KOPT-K1 (cell line): ENCODE results near the gene TNFRSF21.
"Not testable (repeated sequence)": the region's sequence is repeated elsewhere in the genome, so short reads cannot be mapped to it uniquely, and the experiment has no call there.

ENCODE experiments used
- H3K27ac ChIP-seq: fragments of 200-600 bp; sonication (generic); 2 replicates; pipeline ENCODE4 v1.5.1; 2016; ENCODE audit warnings: antibody characterized with exemption, mild to moderate bottlenecking, low read depth, low read length; ENCODE audit not compliant: poor library complexity, severe bottlenecking
- H3K36me3 ChIP-seq: fragments of 200-600 bp; sonication (generic); 2 replicates; pipeline ENCODE4 v1.5.1; 2017; ENCODE audit warnings: antibody characterized with exemption, mild to moderate bottlenecking, low read length, moderate library complexity; ENCODE audit not compliant: insufficient read depth
- H3K9me3 ChIP-seq: fragments of 200-600 bp; sonication (generic); 2 replicates; pipeline ENCODE4 v1.5.1; 2017; ENCODE audit warnings: antibody characterized with exemption, low read length, mild to moderate bottlenecking; ENCODE audit not compliant: insufficient read depth, poor library complexity, severe bottlenecking

The TNFRSF21 gene

DNA sequence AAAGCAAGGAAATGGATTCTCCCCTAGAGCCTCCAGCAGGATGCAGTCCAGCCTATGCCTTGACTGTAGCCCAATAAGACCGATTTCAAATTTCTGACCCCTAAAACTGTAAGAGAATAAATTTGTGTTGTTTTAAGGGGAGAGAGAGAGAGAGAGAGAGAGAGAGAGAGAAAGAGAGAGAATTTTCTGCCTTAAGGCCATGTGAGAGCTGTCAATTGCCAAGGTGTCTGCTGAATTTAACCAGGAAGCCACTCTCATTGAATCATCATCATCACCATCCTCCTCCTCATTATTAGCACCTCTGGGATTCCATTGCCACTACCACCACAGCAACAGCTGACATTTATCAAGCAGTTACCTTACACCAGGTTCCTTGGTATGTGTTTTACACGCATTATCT, 27.8 kb upstream of the TNFRSF21 start:
- Histone ChIP-seq H3K9me3 (no peaks in the 10 kb centered on the region), H3K27ac (no peak overlapping the region), H3K36me3 (no peaks in the 10 kb centered on the region)

GRCh38 chr6:47336334-47336733, 26.6 kb upstream of the TNFRSF21 start:
- Histone ChIP-seq H3K27ac (no peak overlapping the region), H3K9me3 (no peaks in the 10 kb centered on the region), H3K36me3 (no peaks in the 10 kb centered on the region)

- Histone ChIP-seq H3K36me3 (no peaks in the 10 kb centered on the region), H3K9me3 (no peaks in the 10 kb centered on the region), H3K27ac (no peak overlapping the region)
Measured at GRCh38 chr6:47335466-47335865, 25.8 kb upstream of the TNFRSF21 start.

DNA sequence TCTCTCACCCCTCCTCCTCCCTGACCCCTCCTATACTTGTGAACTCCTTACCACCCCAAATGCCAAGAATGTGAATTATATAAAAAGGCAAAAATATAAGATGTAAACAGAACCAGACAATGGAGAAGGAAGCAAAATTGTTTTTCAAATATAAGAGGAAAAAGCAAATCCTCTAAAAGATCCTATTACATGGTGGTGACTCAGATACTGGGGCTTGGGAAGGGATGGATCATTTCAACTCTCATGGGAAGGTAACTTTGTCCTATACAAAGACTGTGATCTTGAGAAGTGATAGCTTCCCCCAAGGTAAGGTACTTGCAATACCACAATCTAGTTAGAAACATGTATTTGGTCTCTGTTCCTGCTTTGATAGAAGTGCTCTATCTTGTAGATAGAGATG, 24.6 kb upstream of the TNFRSF21 start:
- H3K9me3 ChIP-seq = no peaks in the 10 kb centered on the region
- no peak overlapping the region for H3K27ac ChIP-seq
- H3K36me3 ChIP-seq = no peaks in the 10 kb centered on the region

- not testable (repeated sequence) for H3K9me3 ChIP-seq, H3K36me3 ChIP-seq, H3K27ac ChIP-seq
Measured at GRCh38 chr6:47328606-47329005, 18.9 kb upstream of the TNFRSF21 start.

- H3K36me3 ChIP-seq, H3K9me3 ChIP-seq, H3K27ac ChIP-seq: not testable (repeated sequence)
Measured at GRCh38 chr6:47328139-47328538, 18.4 kb upstream of the TNFRSF21 start.

DNA sequence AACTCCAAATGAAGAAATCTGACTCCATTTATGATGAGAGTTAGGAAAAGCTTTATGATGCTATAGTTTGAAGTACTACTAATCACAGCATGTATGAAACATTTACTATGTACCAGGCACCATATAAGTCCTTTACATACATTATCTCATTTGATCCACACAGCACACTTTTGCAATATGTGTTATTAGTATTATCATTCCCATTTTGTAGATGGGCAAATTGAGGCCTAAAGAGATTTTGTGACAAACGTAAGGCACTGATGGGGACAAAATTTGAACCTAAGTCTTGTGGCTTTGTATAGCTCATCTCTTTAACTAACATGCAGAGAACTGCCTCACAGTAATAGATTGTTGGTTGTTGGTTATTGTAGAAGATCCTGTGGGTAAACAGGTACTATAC, 14.2 kb upstream of the TNFRSF21 start:
- Histone ChIP-seq H3K36me3 (no peaks in the 10 kb centered on the region), H3K9me3 (peaks cover 9% of the 10 kb centered on the region), H3K27ac (no peak overlapping the region)

DNA sequence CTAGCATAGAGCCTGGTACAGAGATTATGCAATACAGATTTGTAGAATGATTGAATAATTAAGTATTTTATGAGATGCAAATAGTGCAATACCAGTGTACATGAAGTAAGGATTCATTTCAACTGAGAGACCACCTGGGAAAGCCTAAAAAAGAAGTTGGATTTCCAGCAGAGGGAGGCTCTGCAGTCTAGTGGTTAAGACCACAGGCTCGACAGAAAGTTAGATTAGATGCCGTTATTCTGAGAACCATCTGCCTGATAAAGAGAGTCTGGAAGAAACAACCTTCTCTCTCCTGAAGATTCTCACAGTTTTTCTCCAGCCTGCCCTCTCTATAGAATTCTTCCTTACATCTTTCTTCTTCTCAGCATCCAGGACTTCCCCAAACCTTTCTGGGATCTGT, 13.6 kb upstream of the TNFRSF21 start:
- Histone ChIP-seq H3K36me3 (no peaks in the 10 kb centered on the region), H3K9me3 (peaks cover 7% of the 10 kb centered on the region)

GRCh38 chr6:47321577-47321976, 11.9 kb upstream of the TNFRSF21 start:
- Histone ChIP-seq H3K36me3 (no peaks in the 10 kb centered on the region), H3K27ac (no peak overlapping the region), H3K9me3 (no peaks in the 10 kb centered on the region)

More for the DNA sequence above, 13.6 kb upstream of the TNFRSF21 start:
- no peak overlapping the region for H3K27ac ChIP-seq

DNA sequence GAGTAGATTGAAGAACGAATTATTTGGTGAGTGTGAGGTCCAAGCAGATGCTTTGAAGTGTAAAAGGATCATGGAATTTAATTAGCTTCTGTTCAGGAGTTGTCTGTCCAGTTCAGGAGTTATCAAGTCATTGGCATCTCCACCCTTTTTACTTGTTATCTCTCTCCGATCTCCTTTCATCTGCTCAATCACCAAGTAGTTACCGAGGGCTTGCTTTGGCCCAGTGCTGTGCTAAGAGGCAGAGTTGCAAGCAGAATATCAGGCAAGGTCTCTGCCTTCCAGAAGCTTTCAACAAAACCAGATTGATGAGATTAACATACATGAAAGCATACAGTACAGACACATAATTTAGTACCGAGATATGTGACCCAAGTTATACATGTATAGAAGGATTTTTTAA, 10.2 kb upstream of the TNFRSF21 start:
- no peaks in the 10 kb centered on the region for H3K36me3 ChIP-seq
- no peaks in the 10 kb centered on the region for H3K9me3 ChIP-seq
- no peak overlapping the region for H3K27ac ChIP-seq

DNA sequence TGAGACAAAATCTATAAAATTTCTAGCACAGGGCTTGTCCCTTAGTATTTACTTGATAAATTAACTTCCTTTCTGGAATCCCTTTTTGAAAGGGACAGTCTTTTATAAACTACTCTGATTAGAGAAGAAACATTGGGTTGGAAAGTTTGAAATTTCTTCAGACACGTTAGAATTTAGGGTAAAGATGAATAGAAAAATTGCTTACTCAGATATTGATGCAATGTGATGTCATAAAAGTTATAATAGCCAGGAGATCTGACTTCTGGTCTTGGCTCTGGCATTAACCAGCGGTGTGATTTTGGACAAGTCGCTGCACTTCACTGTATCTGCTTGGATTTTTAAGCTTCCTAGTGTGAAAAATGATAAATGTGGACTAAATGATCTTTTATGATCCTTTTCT, 9.7 kb upstream of the TNFRSF21 start:
- no peaks in the 10 kb centered on the region for H3K9me3 ChIP-seq
- H3K27ac ChIP-seq = no peak overlapping the region
- H3K36me3 ChIP-seq = no peaks in the 10 kb centered on the region

GRCh38 chr6:47318236-47318989, 8.7 kb upstream of the TNFRSF21 start:
- H3K36me3 ChIP-seq = no peaks in the 10 kb centered on the region
- H3K27ac ChIP-seq = no peak overlapping the region
- H3K9me3 ChIP-seq = no peaks in the 10 kb centered on the region

DNA sequence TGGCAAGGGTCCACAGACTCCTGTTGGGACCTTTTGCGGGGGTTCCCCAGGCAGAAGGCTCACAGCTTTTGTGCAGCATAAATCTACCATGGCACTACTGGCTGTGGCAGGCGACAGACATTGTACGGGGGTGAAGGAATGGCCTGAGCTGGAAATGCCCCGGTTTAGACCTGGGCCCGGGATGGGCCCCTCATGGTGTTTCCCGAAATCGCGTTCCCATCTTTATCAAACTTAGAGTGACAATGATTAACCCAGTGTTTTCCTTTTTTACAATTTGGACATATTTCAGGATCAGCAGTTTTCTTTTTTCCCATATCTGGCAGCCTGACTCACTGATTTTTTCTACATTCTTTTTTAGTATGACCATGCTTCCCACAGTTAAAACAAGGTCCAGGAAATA, 5.5 kb upstream of the TNFRSF21 start:
- H3K9me3 ChIP-seq, H3K27ac ChIP-seq, H3K36me3 ChIP-seq: not testable (repeated sequence)

DNA sequence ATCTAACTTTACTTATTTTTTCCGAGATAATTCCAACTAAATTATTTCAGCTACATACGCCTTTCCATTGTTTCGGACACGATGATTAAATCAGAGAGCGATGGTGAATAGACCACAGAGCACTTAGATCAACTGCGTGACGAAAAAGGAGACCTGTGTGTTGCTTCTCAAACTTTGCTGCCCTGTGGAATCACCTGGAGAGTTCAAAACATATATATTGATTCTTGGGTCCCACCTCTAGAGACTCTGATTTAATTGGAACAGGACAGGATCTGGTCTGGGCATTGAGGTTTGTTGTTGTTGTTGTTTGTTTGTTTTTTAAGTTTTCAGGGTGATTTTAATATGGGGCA, 401 bp upstream of the TNFRSF21 start:
- Histone ChIP-seq H3K36me3 (no peaks in the 10 kb centered on the region), H3K27ac (no peak overlapping the region), H3K9me3 (no peaks in the 10 kb centered on the region)

DNA sequence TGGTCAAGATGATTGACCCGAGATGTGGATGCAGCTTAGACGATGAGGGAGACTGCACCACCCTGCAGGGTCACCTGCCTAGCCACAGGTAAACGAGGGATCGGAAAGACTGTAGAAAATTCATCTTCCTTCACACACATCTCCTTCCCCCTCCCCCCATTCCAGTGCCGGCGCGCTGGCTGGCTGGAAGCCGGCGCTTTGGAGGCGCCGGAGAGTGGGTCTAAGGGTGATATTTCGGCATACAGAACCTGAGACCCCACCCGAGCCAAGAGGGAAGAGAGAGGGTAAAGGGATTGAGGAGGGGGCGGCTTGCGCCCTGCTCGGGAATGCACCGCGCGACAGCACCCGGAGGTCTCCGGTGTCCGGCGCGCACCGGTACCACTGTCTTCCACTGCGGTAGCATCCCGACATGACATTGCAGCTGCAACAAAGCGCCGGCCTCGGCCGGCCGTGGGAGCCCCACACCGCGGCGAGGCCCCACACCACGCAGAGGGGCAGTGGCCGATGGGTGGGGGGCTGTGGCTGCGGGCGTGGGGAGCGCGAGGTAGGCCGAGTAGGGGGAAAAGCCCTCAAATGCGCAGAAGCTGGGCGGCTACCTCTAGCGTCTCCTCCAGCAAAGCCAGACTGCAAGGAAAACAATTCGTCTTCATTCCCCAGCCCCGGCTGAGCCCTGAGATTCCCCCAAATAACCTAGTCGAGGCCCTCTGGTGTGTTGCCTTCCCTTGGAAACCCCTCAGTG, 984 bp downstream of the TNFRSF21 start:
- H3K9me3 ChIP-seq = no peaks in the 10 kb centered on the region
- H3K36me3 ChIP-seq = no peaks in the 10 kb centered on the region
- H3K27ac ChIP-seq = peak overlapping the region; percentile 72

DNA sequence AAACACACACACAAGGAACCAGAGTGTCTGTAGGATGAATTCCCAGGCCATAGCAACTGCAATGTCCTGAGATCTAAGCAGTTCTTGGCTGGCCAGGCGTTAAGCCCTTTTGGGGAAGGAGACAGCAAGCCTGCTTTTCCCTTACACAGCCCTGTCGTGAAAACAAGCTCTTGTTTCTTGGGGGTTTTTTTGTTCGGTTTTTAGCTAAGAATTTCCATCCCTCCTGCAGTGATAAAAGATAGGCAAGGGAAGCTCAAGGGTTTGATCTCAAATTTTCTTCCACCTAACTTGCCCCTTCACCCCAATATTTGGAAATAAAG, 1.5 kb downstream of the TNFRSF21 start:
- H3K27ac ChIP-seq = peak overlapping the region; percentile 72
- no peaks in the 10 kb centered on the region for H3K9me3 ChIP-seq
- no peaks in the 10 kb centered on the region for H3K36me3 ChIP-seq
